HL-60/S4 treated with retinoic acid at 250 ng/mL for 4 days and 3 days (cell line): ENCODE measurements around the gene CCDC178.
"Not testable (repeated sequence)": the region's sequence is repeated elsewhere in the genome, so short reads cannot be mapped to it uniquely, and the experiment has no call there.

Experiments used
- in situ Hi-C: fragments of 300-500 bp; cut with MboI; formaldehyde crosslinking; loops from 2 replicates; pipeline ENCODE4 v1.7.0; 2022; ENCODE audit warnings: low sequenced_read_pairs

CCDC178 gene

GRCh38 chr18:33369711-33370449, 70.6 kb downstream of the CCDC178 start:
- in situ Hi-C loops = no loop called here

- in situ Hi-C loops = no loop called here
Measured at GRCh38 chr18:33356735-33357134, 83.8 kb downstream of the CCDC178 start.

GRCh38 chr18:33355756-33356155, 84.8 kb downstream of the CCDC178 start:
- in situ Hi-C loops = no loop called here

GRCh38 chr18:33355263-33355662, 85.3 kb downstream of the CCDC178 start:
- in situ Hi-C loops = no loop called here

GRCh38 chr18:33350256-33350655, 90.3 kb downstream of the CCDC178 start:
- in situ Hi-C loops = no loop called here

GRCh38 chr18:33339733-33340132, 100.8 kb downstream of the CCDC178 start:
- in situ Hi-C loops = not testable (repeated sequence)

GRCh38 chr18:33334781-33335180, 105.7 kb downstream of the CCDC178 start:
- in situ Hi-C loops = no loop called here

- in situ Hi-C loops = no loop called here
Measured at GRCh38 chr18:33330711-33331110, 109.8 kb downstream of the CCDC178 start.

- in situ Hi-C loops = no loop called here
Measured at GRCh38 chr18:33326975-33327374, 113.5 kb downstream of the CCDC178 start.

GRCh38 chr18:33317640-33318039, 122.9 kb downstream of the CCDC178 start:
- in situ Hi-C loops = no loop called here

- in situ Hi-C loops = no loop called here
Measured at GRCh38 chr18:33316146-33316587, 124.4 kb downstream of the CCDC178 start.

- in situ Hi-C loops = no loop called here
Measured at GRCh38 chr18:33307520-33307919, 133.0 kb downstream of the CCDC178 start.

GRCh38 chr18:33304277-33304676, 136.2 kb downstream of the CCDC178 start:
- in situ Hi-C loops = no loop called here

GRCh38 chr18:33291539-33291938, 149.0 kb downstream of the CCDC178 start:
- in situ Hi-C loops = no loop called here

- in situ Hi-C loops = no loop called here
Measured at GRCh38 chr18:33288082-33288716, 152.3 kb downstream of the CCDC178 start.

- in situ Hi-C loops = no loop called here
Measured at GRCh38 chr18:33282709-33283333, 157.7 kb downstream of the CCDC178 start.

- in situ Hi-C loops = no loop called here
Measured at GRCh38 chr18:33282142-33282541, 158.4 kb downstream of the CCDC178 start.

GRCh38 chr18:33277431-33277830, 163.1 kb downstream of the CCDC178 start:
- in situ Hi-C loops = no loop called here

GRCh38 chr18:33275843-33276242, 164.7 kb downstream of the CCDC178 start:
- in situ Hi-C loops = no loop called here

GRCh38 chr18:33270297-33270696, 170.2 kb downstream of the CCDC178 start:
- in situ Hi-C loops = no loop called here

- in situ Hi-C loops = no loop called here
Measured at GRCh38 chr18:33269223-33269622, 171.3 kb downstream of the CCDC178 start.

- in situ Hi-C loops = no loop called here
Measured at GRCh38 chr18:33264566-33264965, 176.0 kb downstream of the CCDC178 start.
